MCF 10A (cell line): Measurements from ENCODE around the gene RAB3D. TPM values are rescaled to one million over a fixed set of nuclear protein-coding genes. Genes with fewer than 3 reads are reported as not detected.
A peak's percentile ranks its signal among the peaks of the same experiment; 100 is the strongest.
"Not testable (repeated sequence)": the region's sequence is repeated elsewhere in the genome, so short reads cannot be mapped to it uniquely, and the experiment has no call there.

ENCODE experiments used
- BruUV-seq: library from RNA; stranded (reverse); fragments of 400-500 nt; replicated peaks from 2 replicates; lab custom pipeline; 2021; lab: Mats Ljungman, UMichigan
- CTCF ChIA-PET: fragments of 300-600 bp; sonication (Branson Sonifier 250); formaldehyde crosslinking; extraction: SDS; loops from one replicate; lab custom pipeline; 2021; ENCODE audit warnings: antibody characterized with exemption, inconsistent platforms; lab: Yijun Ruan, JAX
- POLR2A ChIA-PET: fragments of 300-600, 350-650 bp; sonication (Branson Sonifier 250); formaldehyde crosslinking; extraction: SDS; loops from one replicate; lab custom pipeline; 2020; ENCODE audit warnings: antibody characterized with exemption, inconsistent platforms; lab: Yijun Ruan, JAX
- DNase-seq: peaks from one replicate; pipeline ENCODE4 v3.0.0-alpha.2; 2018; ENCODE audit not compliant: unreplicated experiment
- H3K27ac Mint-ChIP-seq: one replicate; pipeline ENCODE4 v1.8.0; 2022; ENCODE audit warnings: mild to moderate bottlenecking, low read depth, mixed read lengths; ENCODE audit not compliant: unreplicated experiment
- H3K27me3 Mint-ChIP-seq: one replicate; pipeline ENCODE4 v1.8.0; 2022; ENCODE audit warnings: mixed read lengths; ENCODE audit not compliant: insufficient read depth, unreplicated experiment
- H3K36me3 Mint-ChIP-seq: one replicate; pipeline ENCODE4 v1.8.0; 2022; ENCODE audit warnings: mild to moderate bottlenecking, moderate library complexity, mixed read lengths; ENCODE audit not compliant: insufficient read depth, unreplicated experiment
- H3K4me1 Mint-ChIP-seq: one replicate; pipeline ENCODE4 v1.8.0; 2022; ENCODE audit warnings: mixed read lengths; ENCODE audit not compliant: insufficient read depth, unreplicated experiment
- H3K4me3 Mint-ChIP-seq: one replicate; pipeline ENCODE4 v1.8.0; 2022; ENCODE audit warnings: mild to moderate bottlenecking, moderate library complexity, mixed read lengths; ENCODE audit not compliant: unreplicated experiment
- H3K9me3 Mint-ChIP-seq: one replicate; pipeline ENCODE4 v1.8.0; 2022; ENCODE audit warnings: mixed read lengths; ENCODE audit not compliant: unreplicated experiment
- CTCF ChIP-seq: fragments of 200-600 bp; IDR thresholded peaks from one replicate; pipeline ENCODE4 v1.8.0; 2022; ENCODE audit warnings: antibody characterized with exemption, mild to moderate bottlenecking; ENCODE audit not compliant: unreplicated experiment
- intact Hi-C: fragments of 100-400 bp; cut with micrococcal nuclease; formaldehyde crosslinking; loops from 2 replicates; pipeline ENCODE4 v1.14.1; 2022
- total RNA-seq: library from RNA; stranded (reverse); gene quantifications from 2 replicates; pipeline ENCODE4 v1.2.3, GENCODE V29; 2022

RAB3D gene
- total RNA-seq, 1 experiment from 2014 or later, result 46.5 TPM

- Mint-ChIP-seq H3K36me3 (peaks cover 11% of the 10 kb centered on the region), H3K27me3 (no peaks in the 10 kb centered on the region), H3K9me3 (no peaks in the 10 kb centered on the region), H3K4me3 (peak overlapping the region; percentile 96), H3K4me1 (peaks cover 30% of the 10 kb centered on the region), H3K27ac (peak overlapping the region; percentile 98)
- ChIA-PET CTCF (interaction anchor here (0.6 to 0.9 kb wide), 2 partner anchors 20 to 252 kb away, joined by 3 to 4 read pairs; no protein-coding TSS in a partner anchor), POLR2A (interaction anchor here (0.6 to 5.1 kb wide), 11 partner anchors 13 to 395 kb away, joined by 3 to 88 read pairs (median 6); partner anchors contain the start of genes ECSIT, LDLR, ODAD3 and PRKCSH)
- intact Hi-C loops, result loop anchor here (2.0 kb wide), 1 partner anchor 52 kb away; no protein-coding TSS in a partner anchor
- peak; percentile 81 for DNase-seq
- no peak for TF ChIP-seq CTCF
- no TSS peak for BruUV-seq
Measured at GRCh38 chr19:11345122-11345803, 5.8 kb upstream of the RAB3D start.

GRCh38 chr19:11342429-11342828 lies 3.0 kb upstream of the RAB3D start:
- no peak for TF ChIP-seq CTCF
- Mint-ChIP-seq H3K36me3 (peaks cover 20% of the 10 kb centered on the region), H3K27ac (no peak overlapping the region), H3K4me3 (no peak overlapping the region), H3K9me3 (no peaks in the 10 kb centered on the region), H3K4me1 (peaks cover 42% of the 10 kb centered on the region), H3K27me3 (no peaks in the 10 kb centered on the region)
- intact Hi-C loops, result no loop called here
- no peak for DNase-seq
- ChIA-PET POLR2A (interaction anchor here (0.6 to 2.4 kb wide), 3 partner anchors 18 to 98 kb away, joined by 3 to 11 read pairs (median 5); no protein-coding TSS in a partner anchor), CTCF (interaction anchor here (0.6 kb wide), 1 partner anchor 40 kb away, joined by 3 read pairs; no protein-coding TSS in a partner anchor)
- no TSS peak for BruUV-seq

- ChIA-PET CTCF (interaction anchor here (0.9 to 2.0 kb wide), 5 partner anchors 12 to 202 kb away, joined by 3 to 7 read pairs (median 3); no protein-coding TSS in a partner anchor), POLR2A (interaction anchor here (0.8 to 4.0 kb wide), 6 partner anchors 14 to 41 kb away, joined by 3 to 43 read pairs (median 7); partner anchors contain the start of gene SWSAP1)
- H3K36me3 Mint-ChIP-seq, result peaks cover 44% of the 10 kb centered on the region
- DNase-seq, H3K9me3 Mint-ChIP-seq, intact Hi-C loops, H3K27ac Mint-ChIP-seq, BruUV-seq, H3K27me3 Mint-ChIP-seq: not testable (repeated sequence)
- H3K4me3 Mint-ChIP-seq, result peak overlapping the region; percentile 74
- peaks cover 22% of the 10 kb centered on the region for H3K4me1 Mint-ChIP-seq
Measured at GRCh38 chr19:11340099-11340467, 626 bp upstream of the RAB3D start.

- ChIA-PET CTCF (interaction anchor here (1.5 to 2.0 kb wide), 2 partner anchors 39 to 42 kb away, joined by 6 to 7 read pairs; no protein-coding TSS in a partner anchor), POLR2A (interaction anchor here (0.6 to 4.0 kb wide), 17 partner anchors 8 to 1495 kb away, joined by 3 to 43 read pairs (median 5); partner anchors contain the start of genes CCDC159, ELOF1, SWSAP1 and TMEM205)
- Mint-ChIP-seq H3K27ac (peak overlapping the region; percentile 59), H3K4me3 (peak overlapping the region; percentile 74), H3K9me3 (no peaks in the 10 kb centered on the region), H3K4me1 (peaks cover 13% of the 10 kb centered on the region), H3K27me3 (no peaks in the 10 kb centered on the region), H3K36me3 (peaks cover 57% of the 10 kb centered on the region)
- no TSS peak for BruUV-seq
- DNase-seq, result peak; percentile 76
- intact Hi-C loops, result no loop called here
- no peak for TF ChIP-seq CTCF
Measured at GRCh38 chr19:11338569-11339253, 746 bp downstream of the RAB3D start.
